Fibroblast of lung (primary cell): ENCODE results near the gene CHST12. TPM values are rescaled to one million over a fixed set of nuclear protein-coding genes. Genes with fewer than 3 reads are reported as not detected.
A peak's percentile ranks its signal among the peaks of the same experiment; 100 is the strongest.

Experiments
- DNase-seq, 2 donors: peaks; one replicate each; pipeline versions ENCODE4 v3.0.0 to v3.0.0-alpha.2; 2010; ENCODE audit warnings: low read depth in 2 of 2
- H2AFZ ChIP-seq: 2 replicates; pipeline ENCODE4 v1.5.1; 2012; ENCODE audit warnings: low read length, control low read depth, inconsistent platforms
- H3K27ac ChIP-seq: 2 replicates; pipeline ENCODE4 v1.5.1; 2011; ENCODE audit warnings: low read length, control low read depth; ENCODE audit not compliant: insufficient read depth
- H3K27me3 ChIP-seq: 2 replicates; pipeline ENCODE4 v1.5.1; 2011; ENCODE audit warnings: mild to moderate bottlenecking, low read length; ENCODE audit not compliant: control insufficient read depth, insufficient read depth
- H3K36me3 ChIP-seq: 2 replicates; pipeline ENCODE4 v1.5.1; 2011; ENCODE audit warnings: low read length; ENCODE audit not compliant: control insufficient read depth, insufficient read depth
- H3K4me1 ChIP-seq: 2 replicates; pipeline ENCODE4 v1.5.1; 2011; ENCODE audit warnings: low read length; ENCODE audit not compliant: control insufficient read depth, insufficient read depth; ENCODE audit errors: extremely low read depth
- H3K4me2 ChIP-seq: 2 replicates; pipeline ENCODE4 v1.5.1; 2011; ENCODE audit warnings: low read length, control low read depth; ENCODE audit not compliant: insufficient read depth; ENCODE audit errors: extremely low read depth
- H3K4me3 ChIP-seq, 4 experiments: fragments of 200-600 bp in 1 of 4; sonication (generic) in 1 of 4; replicated peaks in 1 of 4; 2 replicates each; pipeline ENCODE4 v1.5.1; 2011 to 2016; ENCODE audit warnings: low read length in 4 of 4, low read depth in 3 of 4, mild to moderate bottlenecking in 3 of 4, control low read depth in 2 of 4, inconsistent platforms in 1 of 4, mixed read lengths in 1 of 4; ENCODE audit not compliant: insufficient read depth in 1 of 4; ENCODE audit errors: control extremely low read depth in 1 of 4
- H3K79me2 ChIP-seq: 2 replicates; pipeline ENCODE4 v1.5.1; 2012; ENCODE audit warnings: mild to moderate bottlenecking, low read length, inconsistent platforms; ENCODE audit not compliant: control insufficient read depth, insufficient read depth
- H3K9ac ChIP-seq: 2 replicates; pipeline ENCODE4 v1.5.1; 2011; ENCODE audit warnings: mild to moderate bottlenecking, low read length, control low read depth; ENCODE audit not compliant: insufficient read depth
- H3K9me3 ChIP-seq: 2 replicates; pipeline ENCODE4 v1.5.1; 2012; ENCODE audit warnings: low read depth, low read length; ENCODE audit not compliant: control insufficient read depth, insufficient read depth
- H4K20me1 ChIP-seq: 2 replicates; pipeline ENCODE4 v1.5.1; 2011; ENCODE audit warnings: low read length; ENCODE audit not compliant: control insufficient read depth, insufficient read depth; ENCODE audit errors: extremely low read depth
- CTCF ChIP-seq, 2 donors: IDR thresholded peaks in 1 of 2; conservative IDR thresholded peaks in 1 of 2; 1 replicate in 1 of 2; 2 replicates in 1 of 2; pipeline ENCODE4 v1.5.1; 2011 to 2012; ENCODE audit warnings: low read length in 2 of 2, control low read depth in 1 of 2, inconsistent platforms in 1 of 2, low read depth in 1 of 2, mild to moderate bottlenecking in 1 of 2
- EZH2 ChIP-seq: IDR thresholded peaks from 2 replicates; pipeline ENCODE4 v1.5.1; 2012; ENCODE audit warnings: low read length, control low read depth, mild to moderate bottlenecking; ENCODE audit errors: missing control alignments
- polyA plus RNA-seq, 2 donors: library from polyadenylated mRNA; depleted of rRNA in 1 of 2; stranded (reverse) in 1 of 2; unstranded in 1 of 2; fragments of >200 nt; gene quantifications; 2 replicates each; pipeline ENCODE4 v1.2.1, GENCODE V29; 2011 to 2012; ENCODE audit warnings: missing spikeins in 1 of 2
- total RNA-seq: library from RNA; depleted of rRNA; stranded (reverse); fragments of >200 nt; gene quantifications from 2 replicates; pipeline ENCODE4 v1.2.1, GENCODE V29; 2014

Gene CHST12
- total and polyA plus RNA-seq, 2 donors (not counting 1 experiment from before 2014, with no cell fraction given): 3.5 to 9.5 TPM

GRCh38 chr7:2404714-2405119 lies 1.3 kb downstream of the CHST12 start:
- peak overlapping the region; percentile 47 to 87 (median 79) for H3K4me3 ChIP-seq
- H3K9ac ChIP-seq: no peak overlapping the region
- DNase-seq: no peak
- H3K79me2 ChIP-seq: peaks cover 2% of the 10 kb centered on the region
- H2AFZ ChIP-seq: no peak overlapping the region
- H3K4me1 ChIP-seq: peaks cover 12% of the 10 kb centered on the region
- H3K4me2 ChIP-seq: peak overlapping the region; percentile 89
- no peaks in the 10 kb centered on the region for H3K9me3 ChIP-seq
- TF ChIP-seq EZH2 (no peak), CTCF (conservative IDR thresholded peaks at IDR 0.05 in 1 of 2, IDR thresholded peaks at IDR 0.05 in 1 of 2; ENCODE audit: low read depth in 1 of 2, low read length in 2 of 2) (no peak)
- no peak overlapping the region for H3K27ac ChIP-seq
- no peaks in the 10 kb centered on the region for H3K27me3 ChIP-seq
- H3K36me3 ChIP-seq: no peaks in the 10 kb centered on the region
- no peaks in the 10 kb centered on the region for H4K20me1 ChIP-seq

- Histone ChIP-seq H3K27ac (no peak overlapping the region), H3K9me3 (no peaks in the 10 kb centered on the region), H3K79me2 (peaks cover 2% of the 10 kb centered on the region), H3K27me3 (no peaks in the 10 kb centered on the region), H3K4me3 (no peak overlapping the region), H3K36me3 (no peaks in the 10 kb centered on the region), H3K4me1 (peaks cover 11% of the 10 kb centered on the region), H3K4me2 (no peak overlapping the region), H3K9ac (no peak overlapping the region), H4K20me1 (no peaks in the 10 kb centered on the region), H2AFZ (no peak overlapping the region)
- TF ChIP-seq EZH2: no peak
- TF ChIP-seq CTCF (conservative IDR thresholded peaks at IDR 0.05 in 1 of 2, IDR thresholded peaks at IDR 0.05 in 1 of 2; ENCODE audit: low read depth in 1 of 2, low read length in 2 of 2): no peak
- no peak for DNase-seq
Observed at GRCh38 chr7:2405201-2405600, 1.8 kb downstream of the CHST12 start.

- H3K36me3 ChIP-seq: no peaks in the 10 kb centered on the region
- H3K4me3 ChIP-seq: no peak overlapping the region
- no peaks in the 10 kb centered on the region for H3K9me3 ChIP-seq
- peaks cover 8% of the 10 kb centered on the region for H3K4me1 ChIP-seq
- no peaks in the 10 kb centered on the region for H4K20me1 ChIP-seq
- no peak overlapping the region for H3K9ac ChIP-seq
- no peak overlapping the region for H3K27ac ChIP-seq
- no peak overlapping the region for H2AFZ ChIP-seq
- no peak overlapping the region for H3K4me2 ChIP-seq
- no peaks in the 10 kb centered on the region for H3K27me3 ChIP-seq
- TF ChIP-seq CTCF (conservative IDR thresholded peaks at IDR 0.05 in 1 of 2, IDR thresholded peaks at IDR 0.05 in 1 of 2; ENCODE audit: low read depth in 1 of 2, low read length in 2 of 2) (no peak), EZH2 (no peak)
- peaks cover 2% of the 10 kb centered on the region for H3K79me2 ChIP-seq
- no peak for DNase-seq
Observed at GRCh38 chr7:2405601-2406345, 2.4 kb downstream of the CHST12 start.
